Measurements from ENCODE around the gene NIPAL3.
"Not testable (repeated sequence)": the region's sequence is repeated elsewhere in the genome, so short reads cannot be mapped to it uniquely, and the experiment has no call there.

NIPAL3 gene

GRCh38 chr1:24463776-24464735, 48.5 kb downstream of the NIPAL3 start:
- DNase-seq = no peak

GRCh38 chr1:24465099-24465498, 49.5 kb downstream of the NIPAL3 start:
- DNase-seq = no peak

DNA sequence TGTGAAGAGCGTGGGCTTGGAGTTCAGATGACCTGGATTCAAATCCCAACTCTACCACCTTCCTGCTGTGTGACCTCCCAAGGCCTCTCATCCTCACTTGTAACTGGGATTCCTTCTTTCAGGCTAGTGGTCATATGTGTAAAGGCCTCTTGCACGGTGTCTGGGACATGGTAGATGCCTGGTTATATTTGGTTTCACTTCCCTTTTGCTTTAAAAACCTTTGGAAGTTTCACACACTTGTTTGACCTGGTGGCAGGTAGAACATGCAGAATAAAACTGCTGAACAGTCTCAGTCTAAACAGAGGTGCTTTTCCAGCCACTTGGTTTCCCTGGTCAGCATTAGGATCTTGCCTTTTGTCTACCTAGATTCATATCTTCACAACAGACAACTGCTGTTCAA, 50.0 kb downstream of the NIPAL3 start:
- DNase-seq = no peak

DNA sequence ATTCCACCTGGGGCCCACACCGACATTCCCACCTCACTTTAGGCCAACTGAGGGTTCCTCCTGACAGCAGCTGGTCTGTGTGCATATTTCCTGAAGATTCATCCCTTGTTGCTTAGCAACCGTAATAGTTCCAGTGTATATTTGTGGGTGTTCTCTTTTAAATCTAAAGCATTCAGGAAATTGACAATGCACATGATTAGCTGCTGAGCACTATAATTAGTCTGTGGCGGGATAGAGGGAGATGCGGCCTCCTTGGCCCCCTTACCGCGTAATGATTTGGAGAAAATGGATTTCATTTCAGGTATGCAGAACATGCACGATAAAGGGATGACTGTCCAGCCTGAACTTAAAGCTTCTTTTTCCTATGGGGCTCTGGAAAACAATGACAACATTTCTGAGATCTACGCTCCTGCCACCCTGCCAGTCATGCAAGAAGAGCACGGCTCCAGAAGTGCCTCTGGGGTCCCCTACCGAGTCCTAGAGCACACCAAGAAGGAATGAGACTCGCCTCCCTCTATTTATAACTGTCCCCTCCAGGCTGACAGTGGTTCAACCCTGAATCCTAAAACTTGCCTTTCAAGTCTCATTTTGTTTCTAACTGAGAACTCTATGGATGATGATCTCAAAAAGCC, 53.2 kb downstream of the NIPAL3 start:
- DNase-seq = no peak

DNA sequence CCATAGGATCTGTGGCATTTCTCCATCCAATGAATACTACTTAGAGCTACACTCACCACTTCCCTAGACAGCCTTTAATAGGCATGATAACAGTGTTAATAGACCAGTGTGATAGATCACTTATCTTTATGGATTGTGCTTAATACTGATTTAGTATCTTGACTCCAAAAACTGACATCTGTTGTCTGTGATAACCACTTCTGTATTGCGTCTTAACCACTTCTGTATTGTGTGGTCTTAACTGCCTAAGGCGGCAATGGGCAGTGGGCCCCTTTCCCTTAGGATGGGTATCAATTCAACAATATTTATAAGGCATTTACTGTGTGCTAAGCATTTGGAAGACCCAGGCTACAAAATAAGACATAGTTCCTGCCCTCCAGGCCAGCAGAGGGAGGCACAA, 55.0 kb downstream of the NIPAL3 start:
- DNase-seq = no peak

- no peak for DNase-seq
These were observed 57.1 kb downstream of the NIPAL3 start for GRCh38 chr1:24472527-24473251.

DNA sequence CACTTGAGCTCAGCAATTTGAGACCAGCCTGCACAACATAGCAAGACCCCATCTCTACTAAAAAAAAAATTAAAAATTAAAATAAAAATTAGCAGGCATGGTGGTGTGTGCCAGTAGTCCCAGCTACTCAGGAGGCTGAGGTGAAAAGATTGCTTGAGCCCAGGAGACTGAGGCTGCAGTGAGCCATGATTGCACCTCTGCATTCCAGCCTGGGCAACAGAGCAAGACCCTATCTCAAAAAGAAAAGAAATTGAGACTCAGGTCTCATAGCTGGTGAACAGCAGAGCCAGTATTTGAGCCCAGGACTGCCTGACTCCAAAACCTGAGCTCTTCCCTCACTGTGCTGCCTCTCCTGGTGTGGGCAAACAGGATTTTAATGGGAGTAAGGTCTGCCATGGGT, 58.6 kb downstream of the NIPAL3 start:
- DNase-seq = no peak

GRCh38 chr1:24475700-24476099, 60.1 kb downstream of the NIPAL3 start:
- DNase-seq = no peak

DNA sequence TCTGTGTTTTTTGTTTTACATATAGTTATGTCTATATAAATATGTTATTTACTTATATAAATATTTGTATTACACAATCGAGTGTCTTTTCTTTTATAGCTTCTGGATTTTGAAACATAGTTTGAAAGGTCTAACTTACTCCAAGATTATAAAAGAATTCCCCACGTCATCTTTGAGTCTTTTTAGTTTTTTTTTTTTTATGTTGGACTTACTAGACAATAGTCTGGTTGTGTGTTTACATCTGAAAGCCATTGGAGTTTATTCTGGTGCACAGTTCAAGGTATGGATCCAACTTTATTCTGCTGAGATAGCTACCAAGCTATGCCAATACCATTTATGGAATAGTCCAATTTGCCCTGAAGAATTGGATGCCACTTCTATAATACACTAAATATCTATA, 61.0 kb downstream of the NIPAL3 start:
- DNase-seq = no peak

GRCh38 chr1:24477309-24477708, 61.7 kb downstream of the NIPAL3 start:
- DNase-seq = no peak

DNA sequence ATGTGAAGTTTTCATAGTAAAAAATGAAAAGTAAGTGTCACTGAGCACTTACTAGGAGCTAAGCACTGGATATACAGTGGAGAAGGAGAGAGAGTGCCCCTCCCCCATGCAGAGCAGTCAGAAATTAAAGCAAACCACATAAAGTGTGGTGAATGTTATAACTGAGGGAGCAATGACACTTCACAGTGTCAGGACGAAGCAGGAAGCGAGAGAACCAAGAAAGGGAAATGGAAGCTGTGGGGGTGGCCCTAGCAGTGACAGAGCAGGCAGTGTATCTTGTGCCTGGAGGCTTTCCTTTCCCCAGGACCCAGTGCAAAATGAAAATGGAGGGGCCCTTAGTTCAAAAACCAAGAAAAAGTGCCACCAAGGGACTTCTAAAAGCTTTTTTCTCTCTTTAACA, 65.5 kb downstream of the NIPAL3 start:
- peak; percentile 63 for DNase-seq

DNA sequence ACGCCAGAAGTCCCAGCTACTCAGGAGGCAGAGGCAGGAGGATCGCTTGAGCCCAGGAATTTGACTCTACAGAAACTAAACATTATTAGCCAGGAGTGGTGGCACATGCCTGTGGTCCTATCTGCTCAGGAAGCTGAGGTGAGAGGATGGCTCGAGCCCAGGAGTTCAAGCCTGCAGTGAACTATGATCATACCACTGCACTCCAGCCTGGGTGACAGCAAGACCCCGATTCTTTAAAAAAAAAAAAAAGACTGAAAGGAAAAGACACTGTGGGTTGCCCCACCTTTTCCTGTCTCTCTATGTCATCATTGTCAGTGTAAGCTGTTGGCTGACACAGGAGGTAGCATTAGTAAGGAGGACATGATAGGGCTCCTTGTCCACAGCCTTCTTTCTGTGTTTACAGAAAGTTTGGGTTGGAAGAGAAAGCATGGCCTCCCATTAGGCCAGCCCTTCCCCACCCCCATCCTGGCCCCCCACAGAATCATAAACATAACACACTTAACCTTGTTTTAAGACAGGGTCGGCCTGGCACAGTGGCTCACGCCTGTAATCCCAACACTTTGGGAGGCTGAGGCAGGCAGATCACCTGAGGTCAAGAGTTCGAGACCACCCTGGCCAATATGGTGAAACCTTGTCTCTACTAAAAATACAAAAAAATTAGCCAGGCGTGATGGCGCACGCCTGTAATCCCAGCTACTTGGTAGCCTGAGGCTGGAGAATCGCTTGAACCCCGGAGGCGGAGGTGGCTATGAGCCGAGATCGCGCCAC, 66.4 kb downstream of the NIPAL3 start:
- no peak for DNase-seq

GRCh38 chr1:24483441-24483840, 67.8 kb downstream of the NIPAL3 start:
- peak; percentile 65 for DNase-seq

DNA sequence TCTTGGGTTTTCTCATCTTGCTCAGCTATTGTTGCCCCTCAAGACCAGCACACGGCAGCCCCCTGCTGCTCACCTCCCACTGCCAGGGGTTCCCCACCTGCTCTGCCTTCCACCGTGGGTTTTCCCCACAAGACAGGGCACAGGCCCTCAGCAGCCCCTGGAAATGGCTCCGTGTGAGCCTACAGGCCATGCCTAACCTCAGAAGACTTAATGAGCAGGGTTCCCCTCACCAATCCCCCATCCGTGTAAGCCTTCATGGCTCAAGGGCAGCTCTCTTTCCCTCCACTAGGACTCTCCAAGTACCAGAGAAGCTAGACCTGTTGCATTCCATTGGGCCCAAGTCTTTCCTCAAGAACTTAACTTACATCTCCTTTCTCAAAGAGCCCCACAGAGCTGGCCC, 68.6 kb downstream of the NIPAL3 start:
- no peak for DNase-seq

GRCh38 chr1:24486331-24487065, 70.9 kb downstream of the NIPAL3 start:
- no peak for DNase-seq

- DNase-seq = no peak
These were observed 71.9 kb downstream of the NIPAL3 start for GRCh38 chr1:24487455-24487854.

GRCh38 chr1:24488159-24488558, 72.6 kb downstream of the NIPAL3 start:
- DNase-seq = peak; percentile 69

GRCh38 chr1:24489674-24490073, 74.1 kb downstream of the NIPAL3 start:
- no peak for DNase-seq

DNA sequence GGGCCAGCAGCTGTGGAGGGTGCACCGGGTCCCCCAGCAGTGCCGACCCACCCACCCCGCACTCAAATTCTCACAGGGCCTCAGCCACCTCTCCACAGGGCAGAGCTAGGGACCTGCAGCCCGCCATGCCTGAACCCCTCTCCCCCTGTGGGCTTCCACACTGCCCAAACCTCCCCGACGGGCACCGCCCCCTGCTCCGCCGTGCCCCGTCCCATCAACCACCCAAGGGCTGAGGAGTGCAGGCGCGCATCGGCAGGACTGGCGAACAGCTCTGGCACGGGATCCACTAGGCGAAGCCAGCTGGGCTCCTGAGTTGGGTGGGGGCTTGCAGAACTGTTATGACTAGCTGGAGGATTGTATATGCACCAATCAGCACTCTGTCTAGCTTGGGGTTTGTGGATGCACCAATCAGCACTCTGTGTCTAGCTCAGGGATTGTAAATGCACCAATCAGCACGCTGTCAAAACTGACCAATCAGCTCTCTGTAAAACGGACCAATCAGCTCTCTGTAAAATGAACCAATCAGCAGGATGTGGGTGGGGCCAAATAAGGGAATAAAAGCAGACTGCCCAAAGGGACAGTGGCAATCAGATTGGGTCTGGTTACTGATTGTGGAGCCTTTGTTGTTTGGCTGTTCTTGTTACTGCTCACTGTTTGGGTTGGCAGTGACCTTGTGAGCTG, 74.6 kb downstream of the NIPAL3 start:
- no peak for DNase-seq

- DNase-seq = no peak
These were observed 76.2 kb downstream of the NIPAL3 start for GRCh38 chr1:24491577-24492360.

DNA sequence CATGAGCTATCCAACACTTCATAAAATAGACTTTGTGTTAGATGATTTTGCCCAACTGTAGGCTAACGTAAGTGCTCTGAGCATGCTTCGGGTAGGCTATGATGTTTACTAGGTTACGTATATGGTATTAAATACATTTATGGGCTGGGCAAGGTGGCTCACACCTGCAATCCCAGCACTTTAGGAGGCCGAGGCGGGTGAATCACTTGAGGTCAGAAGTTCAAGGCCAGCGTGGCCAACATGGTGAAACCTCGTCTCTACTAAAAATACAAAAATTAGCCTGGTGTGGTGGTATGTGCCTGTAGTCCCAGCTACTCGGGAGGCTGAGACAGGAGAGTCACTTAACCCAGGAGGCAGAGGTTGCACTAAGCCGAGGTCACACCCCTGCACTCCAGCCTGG, 77.3 kb downstream of the NIPAL3 start:
- not testable (repeated sequence) for DNase-seq

Measured in activated CD8-positive, alpha-beta memory T cell treated with anti-CD3 and anti-CD28 coated beads, Interleukin-2, amount 50 U/mL, for 48 hours (primary cell).